ENCODE results near the gene ZFAND2B.

The ZFAND2B gene

GRCh38 chr2:219206328-219207133, at the start of gene ZFAND2B:
ZFAND2B (plus strand) TSS chr2:219206782; CDS start chr2:219206988, 206 bp downstream.
- FAIRE-seq: no peak

GRCh38 chr2:219157396-219157795, 49.2 kb upstream of the ZFAND2B start:
- no peak for FAIRE-seq

- no peak for FAIRE-seq
Observed at GRCh38 chr2:219158025-219158424, 48.6 kb upstream of the ZFAND2B start.

GRCh38 chr2:219158586-219158985, 48.0 kb upstream of the ZFAND2B start:
- no peak for FAIRE-seq

GRCh38 chr2:219159771-219160185, 46.8 kb upstream of the ZFAND2B start:
- FAIRE-seq: no peak

- peak; percentile 63 for FAIRE-seq
Observed at GRCh38 chr2:219160186-219161017, 46.2 kb upstream of the ZFAND2B start, which contains the start of gene NHEJ1. NHEJ1 (minus strand) TSS chr2:219160815; CDS start chr2:219158362, 2,453 bp downstream.

- FAIRE-seq: no peak
Observed at GRCh38 chr2:219161097-219161496, 45.5 kb upstream of the ZFAND2B start.

GRCh38 chr2:219163156-219163555, 43.4 kb upstream of the ZFAND2B start:
- FAIRE-seq: no peak

- FAIRE-seq: no peak
Observed at GRCh38 chr2:219165058-219165911, 41.3 kb upstream of the ZFAND2B start.

GRCh38 chr2:219167997-219168396, 38.6 kb upstream of the ZFAND2B start:
- FAIRE-seq: no peak

GRCh38 chr2:219168526-219168925, 38.1 kb upstream of the ZFAND2B start:
- no peak for FAIRE-seq

GRCh38 chr2:219168932-219169331, 37.6 kb upstream of the ZFAND2B start:
- no peak for FAIRE-seq

- no peak for FAIRE-seq
Observed at GRCh38 chr2:219169930-219170654, 36.5 kb upstream of the ZFAND2B start, which contains the start of gene SLC23A3. SLC23A3 (minus strand) TSS chr2:219170029; CDS start chr2:219169984, 45 bp downstream.

GRCh38 chr2:219171231-219171651, 35.3 kb upstream of the ZFAND2B start:
- FAIRE-seq: peak; percentile 82

GRCh38 chr2:219172231-219173154, 34.1 kb upstream of the ZFAND2B start:
- no peak for FAIRE-seq

GRCh38 chr2:219173176-219173575, 33.4 kb upstream of the ZFAND2B start:
- FAIRE-seq: no peak

- FAIRE-seq: no peak
Observed at GRCh38 chr2:219174146-219174545, 32.4 kb upstream of the ZFAND2B start.

- FAIRE-seq: no peak
Observed at GRCh38 chr2:219174801-219175200, 31.8 kb upstream of the ZFAND2B start.

GRCh38 chr2:219175486-219175885, 31.1 kb upstream of the ZFAND2B start:
- no peak for FAIRE-seq

GRCh38 chr2:219175928-219176817, 30.4 kb upstream of the ZFAND2B start:
- FAIRE-seq: no peak
